ENCODE data around the gene RFLNA. TPM values are rescaled to one million over a fixed set of nuclear protein-coding genes. Genes with fewer than 3 reads are reported as not detected.

Gene RFLNA
- total RNA-seq, 4 donors from 2014 or later = 0.34 to 0.49 TPM; not detected in 2

GRCh38 chr12:124283326-124283725 is 11.6 kb upstream of the RFLNA start:
- TF ChIP-seq CTCF (IDR thresholded peaks at IDR 0.05; ENCODE audit: low read depth) = no peak

GRCh38 chr12:124284368-124284767 is 10.5 kb upstream of the RFLNA start:
- TF ChIP-seq CTCF (IDR thresholded peaks at IDR 0.05; ENCODE audit: low read depth) = no peak

- no peak for TF ChIP-seq CTCF (IDR thresholded peaks at IDR 0.05; ENCODE audit: low read depth)
Observed at GRCh38 chr12:124286414-124286813, 8.5 kb upstream of the RFLNA start.

GRCh38 chr12:124286971-124287370 is 7.9 kb upstream of the RFLNA start:
- TF ChIP-seq CTCF (IDR thresholded peaks at IDR 0.05; ENCODE audit: low read depth) = no peak

GRCh38 chr12:124289634-124290600 is 5.0 kb upstream of the RFLNA start:
- TF ChIP-seq CTCF (IDR thresholded peaks at IDR 0.05; ENCODE audit: low read depth) = no peak

- TF ChIP-seq CTCF (IDR thresholded peaks at IDR 0.05; ENCODE audit: low read depth) = no peak
Observed at GRCh38 chr12:124292385-124292784, 2.5 kb upstream of the RFLNA start.

GRCh38 chr12:124293286-124294003 is 1.4 kb upstream of the RFLNA start:
- TF ChIP-seq CTCF (IDR thresholded peaks at IDR 0.05; ENCODE audit: low read depth) = no peak

All from subcutaneous adipose tissue (tissue), 4 donors.